H1 (cell line): ENCODE data around the gene OLFML2B. TPM values are rescaled to one million over a fixed set of nuclear protein-coding genes. Genes with fewer than 3 reads are reported as not detected.

Experiments used
- HDAC2 ChIP-seq, 2 experiments: fragments of 300-600 bp in 1 of 2; sonication (generic) in 1 of 2; IDR thresholded peaks; 2 replicates each; pipeline ENCODE4 v1.6.1; 2011 to 2012; ENCODE audit warnings: low read depth in 2 of 2, low read length in 2 of 2, mild to moderate bottlenecking in 2 of 2, moderate library complexity in 2 of 2, borderline replicate concordance in 1 of 2, inconsistent platforms in 1 of 2
- polyA plus RNA-seq, 7 experiments: library from polyadenylated mRNA; depleted of rRNA in 3 of 7; stranded (reverse) in 5 of 7; unstranded in 2 of 7; fragments of >200 nt in 5 of 7; fragments of 200-250 nt in 2 of 7; gene quantifications; 1 replicate in 5 of 7; 2 replicates in 1 of 7; 4 replicates in 1 of 7; pipeline versions ENCODE4 v1.2.1 to v1.2.3, GENCODE V29; 2011 to 2013; ENCODE audit warnings: missing spikeins in 2 of 7, mixed read lengths in 2 of 7
- total RNA-seq: library from RNA; stranded (reverse); fragmentation: NEBNext Ultra II Directional; extraction: Animal tissue kit (Norgen Biotek cat#: 25700); gene quantifications from 2 replicates; pipeline ENCODE4 v1.2.1, GENCODE V29; 2021
- TF ChIP-seq, protein P1 (sequence below): fragments of 300-600 bp; sonication (generic); IDR thresholded peaks from 2 replicates; pipeline ENCODE4 v1.7.1; 2012; ENCODE audit warnings: low read length, moderate library complexity, mild to moderate bottlenecking, inconsistent platforms; ENCODE audit not compliant: insufficient replicate concordance

Gene OLFML2B
- total and polyA plus RNA-seq, 2 of the 8 experiments (the other 6 are each of a cell fraction or from before 2014, with no cell fraction given), result 6.5 to 10.4 TPM

GRCh38 chr1:162007466-162007865, 16.2 kb downstream of the OLFML2B start (continued):
- TF ChIP-seq, protein P1, sequence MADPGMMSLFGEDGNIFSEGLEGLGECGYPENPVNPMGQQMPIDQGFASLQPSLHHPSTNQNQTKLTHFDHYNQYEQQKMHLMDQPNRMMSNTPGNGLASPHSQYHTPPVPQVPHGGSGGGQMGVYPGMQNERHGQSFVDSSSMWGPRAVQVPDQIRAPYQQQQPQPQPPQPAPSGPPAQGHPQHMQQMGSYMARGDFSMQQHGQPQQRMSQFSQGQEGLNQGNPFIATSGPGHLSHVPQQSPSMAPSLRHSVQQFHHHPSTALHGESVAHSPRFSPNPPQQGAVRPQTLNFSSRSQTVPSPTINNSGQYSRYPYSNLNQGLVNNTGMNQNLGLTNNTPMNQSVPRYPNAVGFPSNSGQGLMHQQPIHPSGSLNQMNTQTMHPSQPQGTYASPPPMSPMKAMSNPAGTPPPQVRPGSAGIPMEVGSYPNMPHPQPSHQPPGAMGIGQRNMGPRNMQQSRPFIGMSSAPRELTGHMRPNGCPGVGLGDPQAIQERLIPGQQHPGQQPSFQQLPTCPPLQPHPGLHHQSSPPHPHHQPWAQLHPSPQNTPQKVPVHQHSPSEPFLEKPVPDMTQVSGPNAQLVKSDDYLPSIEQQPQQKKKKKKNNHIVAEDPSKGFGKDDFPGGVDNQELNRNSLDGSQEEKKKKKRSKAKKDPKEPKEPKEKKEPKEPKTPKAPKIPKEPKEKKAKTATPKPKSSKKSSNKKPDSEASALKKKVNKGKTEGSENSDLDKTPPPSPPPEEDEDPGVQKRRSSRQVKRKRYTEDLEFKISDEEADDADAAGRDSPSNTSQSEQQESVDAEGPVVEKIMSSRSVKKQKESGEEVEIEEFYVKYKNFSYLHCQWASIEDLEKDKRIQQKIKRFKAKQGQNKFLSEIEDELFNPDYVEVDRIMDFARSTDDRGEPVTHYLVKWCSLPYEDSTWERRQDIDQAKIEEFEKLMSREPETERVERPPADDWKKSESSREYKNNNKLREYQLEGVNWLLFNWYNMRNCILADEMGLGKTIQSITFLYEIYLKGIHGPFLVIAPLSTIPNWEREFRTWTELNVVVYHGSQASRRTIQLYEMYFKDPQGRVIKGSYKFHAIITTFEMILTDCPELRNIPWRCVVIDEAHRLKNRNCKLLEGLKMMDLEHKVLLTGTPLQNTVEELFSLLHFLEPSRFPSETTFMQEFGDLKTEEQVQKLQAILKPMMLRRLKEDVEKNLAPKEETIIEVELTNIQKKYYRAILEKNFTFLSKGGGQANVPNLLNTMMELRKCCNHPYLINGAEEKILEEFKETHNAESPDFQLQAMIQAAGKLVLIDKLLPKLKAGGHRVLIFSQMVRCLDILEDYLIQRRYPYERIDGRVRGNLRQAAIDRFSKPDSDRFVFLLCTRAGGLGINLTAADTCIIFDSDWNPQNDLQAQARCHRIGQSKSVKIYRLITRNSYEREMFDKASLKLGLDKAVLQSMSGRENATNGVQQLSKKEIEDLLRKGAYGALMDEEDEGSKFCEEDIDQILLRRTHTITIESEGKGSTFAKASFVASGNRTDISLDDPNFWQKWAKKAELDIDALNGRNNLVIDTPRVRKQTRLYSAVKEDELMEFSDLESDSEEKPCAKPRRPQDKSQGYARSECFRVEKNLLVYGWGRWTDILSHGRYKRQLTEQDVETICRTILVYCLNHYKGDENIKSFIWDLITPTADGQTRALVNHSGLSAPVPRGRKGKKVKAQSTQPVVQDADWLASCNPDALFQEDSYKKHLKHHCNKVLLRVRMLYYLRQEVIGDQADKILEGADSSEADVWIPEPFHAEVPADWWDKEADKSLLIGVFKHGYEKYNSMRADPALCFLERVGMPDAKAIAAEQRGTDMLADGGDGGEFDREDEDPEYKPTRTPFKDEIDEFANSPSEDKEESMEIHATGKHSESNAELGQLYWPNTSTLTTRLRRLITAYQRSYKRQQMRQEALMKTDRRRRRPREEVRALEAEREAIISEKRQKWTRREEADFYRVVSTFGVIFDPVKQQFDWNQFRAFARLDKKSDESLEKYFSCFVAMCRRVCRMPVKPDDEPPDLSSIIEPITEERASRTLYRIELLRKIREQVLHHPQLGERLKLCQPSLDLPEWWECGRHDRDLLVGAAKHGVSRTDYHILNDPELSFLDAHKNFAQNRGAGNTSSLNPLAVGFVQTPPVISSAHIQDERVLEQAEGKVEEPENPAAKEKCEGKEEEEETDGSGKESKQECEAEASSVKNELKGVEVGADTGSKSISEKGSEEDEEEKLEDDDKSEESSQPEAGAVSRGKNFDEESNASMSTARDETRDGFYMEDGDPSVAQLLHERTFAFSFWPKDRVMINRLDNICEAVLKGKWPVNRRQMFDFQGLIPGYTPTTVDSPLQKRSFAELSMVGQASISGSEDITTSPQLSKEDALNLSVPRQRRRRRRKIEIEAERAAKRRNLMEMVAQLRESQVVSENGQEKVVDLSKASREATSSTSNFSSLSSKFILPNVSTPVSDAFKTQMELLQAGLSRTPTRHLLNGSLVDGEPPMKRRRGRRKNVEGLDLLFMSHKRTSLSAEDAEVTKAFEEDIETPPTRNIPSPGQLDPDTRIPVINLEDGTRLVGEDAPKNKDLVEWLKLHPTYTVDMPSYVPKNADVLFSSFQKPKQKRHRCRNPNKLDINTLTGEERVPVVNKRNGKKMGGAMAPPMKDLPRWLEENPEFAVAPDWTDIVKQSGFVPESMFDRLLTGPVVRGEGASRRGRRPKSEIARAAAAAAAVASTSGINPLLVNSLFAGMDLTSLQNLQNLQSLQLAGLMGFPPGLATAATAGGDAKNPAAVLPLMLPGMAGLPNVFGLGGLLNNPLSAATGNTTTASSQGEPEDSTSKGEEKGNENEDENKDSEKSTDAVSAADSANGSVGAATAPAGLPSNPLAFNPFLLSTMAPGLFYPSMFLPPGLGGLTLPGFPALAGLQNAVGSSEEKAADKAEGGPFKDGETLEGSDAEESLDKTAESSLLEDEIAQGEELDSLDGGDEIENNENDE, result no peak
- no peak for TF ChIP-seq HDAC2 (IDR thresholded peaks at IDR 0.05; ENCODE audit: borderline replicate concordance in 1 of 2, low read depth in 2 of 2, low read length in 2 of 2)
